ENCODE data around the gene NBEA.
A peak's percentile ranks its signal among the peaks of the same experiment; 100 is the strongest.

NBEA gene

GRCh38 chr13:35694031-35694430 is 752.0 kb downstream of the NBEA start:
- DNase-seq: no peak

- DNase-seq: no peak
Observed at GRCh38 chr13:35694549-35695447, 752.7 kb downstream of the NBEA start.

DNA sequence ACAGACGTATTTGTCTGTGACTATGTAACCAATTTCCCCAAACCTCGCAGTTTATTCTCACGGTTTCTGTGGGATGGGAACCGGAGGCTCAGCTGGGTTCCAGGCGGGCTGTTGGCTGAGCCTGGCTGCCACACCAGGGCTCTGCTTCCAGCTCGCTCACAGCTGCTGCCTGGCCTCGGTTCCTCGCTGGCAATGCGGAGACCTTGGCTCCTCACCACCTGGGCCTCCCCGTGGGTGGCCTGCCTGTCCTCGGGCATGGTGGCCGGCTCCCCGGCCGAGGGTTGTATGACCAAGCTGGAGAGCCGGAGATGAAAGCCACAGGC is 753.3 kb downstream of the NBEA start:
- DNase-seq: no peak

DNA sequence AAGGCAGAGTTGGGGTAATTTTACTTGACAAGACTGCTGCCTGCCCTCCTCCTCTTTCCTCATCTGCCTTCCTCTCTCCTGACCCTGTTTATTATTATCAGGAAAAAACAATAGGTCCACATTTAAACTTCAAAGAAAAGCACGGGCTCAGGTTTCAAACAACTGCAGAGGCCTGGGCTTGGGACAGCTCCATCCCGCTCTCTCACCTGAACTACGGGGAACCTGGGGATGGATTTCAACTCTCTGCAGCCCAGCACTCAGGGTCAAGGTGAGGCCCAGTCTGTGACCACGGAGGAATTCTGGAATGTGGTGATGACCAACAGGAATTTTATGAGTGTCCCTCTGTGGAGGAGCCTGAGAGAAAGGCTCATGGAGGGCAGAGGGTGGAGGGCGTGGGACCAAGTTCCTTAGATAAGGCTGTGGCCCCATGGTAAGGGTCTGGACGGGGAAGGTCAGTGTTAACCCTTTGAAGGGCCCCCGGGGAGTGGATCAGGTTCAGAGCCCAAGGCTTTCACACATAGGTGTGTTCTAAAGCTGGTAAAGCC is 755.2 kb downstream of the NBEA start:
- no peak for DNase-seq

DNA sequence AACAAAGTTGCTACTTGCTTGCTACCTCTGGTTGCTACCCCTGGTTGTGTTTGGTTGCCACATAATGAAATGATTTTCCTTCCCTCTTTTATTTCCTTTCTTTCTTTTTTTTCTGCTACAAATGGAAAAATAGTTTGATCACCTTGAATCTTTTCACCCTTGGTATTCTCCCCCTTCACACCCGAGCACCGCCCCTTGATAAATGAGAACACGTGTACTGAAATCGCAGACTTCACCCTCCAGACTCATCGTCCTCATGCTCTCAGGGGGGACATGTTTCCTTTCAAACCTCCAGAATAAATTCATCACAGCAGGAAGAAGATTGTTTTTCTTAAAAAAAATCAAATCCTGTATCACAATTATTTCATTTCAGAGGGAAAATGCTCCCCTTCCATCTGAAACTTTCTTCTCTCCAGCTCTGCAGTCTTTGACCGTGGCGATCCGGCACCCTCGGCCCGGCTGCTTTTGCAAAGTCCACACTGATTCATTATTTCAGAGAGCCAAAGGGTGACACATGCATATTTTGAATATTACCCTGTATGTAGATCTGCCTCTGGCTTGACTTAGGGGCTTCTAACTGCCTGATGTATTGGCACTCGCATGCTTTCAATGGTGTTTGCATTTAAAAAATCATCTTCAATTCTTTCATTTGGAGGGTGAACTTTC is 757.0 kb downstream of the NBEA start:
- DNase-seq: no peak

GRCh38 chr13:35699825-35700510 is 757.9 kb downstream of the NBEA start:
- no peak for DNase-seq

GRCh38 chr13:35700671-35701070 is 758.6 kb downstream of the NBEA start:
- DNase-seq: no peak

DNA sequence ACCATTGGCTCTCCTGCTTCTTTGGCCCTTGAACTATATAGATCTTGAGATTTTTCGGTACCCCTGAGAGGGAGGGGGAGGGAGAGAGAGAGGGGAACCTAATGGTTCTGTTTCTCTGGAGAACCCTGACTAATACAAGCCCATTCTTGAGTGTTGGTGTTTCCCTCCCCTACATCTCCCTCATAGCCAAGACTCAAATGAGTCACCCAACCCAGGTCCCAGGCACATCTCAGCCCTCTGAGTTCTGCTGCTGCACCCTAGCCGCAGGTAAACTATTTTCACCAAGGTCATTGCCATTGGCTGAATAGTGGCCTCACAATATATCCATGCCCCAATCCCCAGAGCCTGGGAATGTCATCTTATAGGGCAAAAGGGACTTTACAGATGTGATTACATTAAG is 760.2 kb downstream of the NBEA start:
- DNase-seq: no peak

GRCh38 chr13:35703061-35703460 is 761.0 kb downstream of the NBEA start:
- DNase-seq: no peak

- no peak for DNase-seq
Observed at GRCh38 chr13:35704331-35704730, 762.3 kb downstream of the NBEA start.

DNA sequence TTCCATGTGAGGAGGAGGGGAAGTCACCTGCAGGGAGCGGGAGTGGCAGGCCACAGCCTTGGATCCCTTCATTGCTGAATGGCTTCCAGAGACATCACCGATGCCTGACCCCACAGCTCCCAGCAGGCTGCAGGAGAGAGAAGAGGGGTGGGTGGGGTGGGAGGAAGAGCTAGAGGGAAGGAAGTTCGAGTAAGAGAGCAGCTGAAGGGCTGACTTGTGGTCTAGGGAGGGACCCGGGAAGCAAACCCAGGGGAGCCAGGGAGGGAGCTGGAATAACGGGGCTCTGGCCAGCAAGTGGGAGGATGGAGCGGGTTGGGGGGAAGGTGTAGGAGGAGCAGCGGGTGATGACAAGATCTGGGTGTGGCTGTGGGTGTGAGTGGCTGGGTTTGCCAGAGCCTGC is 764.2 kb downstream of the NBEA start:
- DNase-seq: no peak

DNA sequence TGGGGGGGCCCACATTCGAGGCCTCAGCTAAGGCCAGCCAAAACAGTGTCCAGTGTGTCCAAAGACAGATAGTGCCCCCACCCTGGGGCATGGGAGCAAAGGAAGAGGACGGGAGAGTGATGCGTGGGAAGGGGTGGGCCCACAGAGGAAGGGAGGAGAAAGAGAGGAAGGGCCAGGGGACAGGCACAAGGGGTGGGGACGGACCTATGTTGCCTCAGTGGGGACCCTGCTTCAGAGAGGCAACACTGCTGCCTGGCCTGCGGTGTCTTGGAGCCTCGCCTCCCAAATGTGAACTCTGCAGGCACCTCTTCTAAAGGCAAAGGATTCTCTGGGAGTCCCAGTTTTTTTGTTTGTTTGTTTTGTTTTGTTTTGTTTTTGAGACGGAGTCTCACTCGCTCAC is 764.7 kb downstream of the NBEA start:
- DNase-seq: no peak

- no peak for DNase-seq
Observed at GRCh38 chr13:35711909-35712308, 769.8 kb downstream of the NBEA start.

DNA sequence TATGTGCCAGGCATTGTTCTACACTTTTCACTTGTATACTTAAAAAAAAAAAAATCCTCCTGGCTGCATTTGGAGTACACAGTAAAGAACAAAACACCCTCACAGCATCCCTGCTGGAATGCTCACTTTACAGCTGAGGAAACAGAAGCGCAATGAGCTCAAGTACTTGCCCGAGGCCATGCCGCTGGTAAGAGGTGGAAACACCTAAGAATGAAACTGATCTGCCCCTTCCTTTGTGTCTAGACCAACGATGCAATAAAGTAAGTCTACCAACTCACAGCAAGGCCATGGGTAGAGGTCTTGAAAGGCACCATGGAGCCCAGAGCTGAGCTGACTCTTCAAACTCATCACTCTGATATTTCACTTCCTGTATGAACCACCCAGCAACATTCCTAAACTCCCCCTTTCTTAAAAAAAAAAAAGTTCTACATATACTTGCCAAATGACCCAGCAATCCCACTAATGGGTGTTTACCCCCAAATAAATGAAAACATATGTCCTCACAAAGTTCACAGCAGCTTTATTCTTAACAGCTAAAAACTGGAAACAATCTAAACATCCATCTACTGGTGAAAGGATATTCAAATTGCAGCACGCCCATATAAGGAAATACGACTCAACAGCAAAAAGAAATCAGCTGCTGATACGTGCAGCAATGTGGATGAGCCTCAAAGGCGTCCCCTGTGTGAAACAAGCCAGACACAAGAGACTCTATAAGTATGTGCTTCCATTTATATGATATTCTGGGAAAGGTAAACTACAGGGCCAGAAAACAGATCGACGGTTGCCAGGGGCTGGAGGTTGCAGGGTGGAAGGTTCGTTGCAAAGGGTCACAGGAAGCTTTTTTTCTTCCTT is 771.1 kb downstream of the NBEA start:
- no peak for DNase-seq

DNA sequence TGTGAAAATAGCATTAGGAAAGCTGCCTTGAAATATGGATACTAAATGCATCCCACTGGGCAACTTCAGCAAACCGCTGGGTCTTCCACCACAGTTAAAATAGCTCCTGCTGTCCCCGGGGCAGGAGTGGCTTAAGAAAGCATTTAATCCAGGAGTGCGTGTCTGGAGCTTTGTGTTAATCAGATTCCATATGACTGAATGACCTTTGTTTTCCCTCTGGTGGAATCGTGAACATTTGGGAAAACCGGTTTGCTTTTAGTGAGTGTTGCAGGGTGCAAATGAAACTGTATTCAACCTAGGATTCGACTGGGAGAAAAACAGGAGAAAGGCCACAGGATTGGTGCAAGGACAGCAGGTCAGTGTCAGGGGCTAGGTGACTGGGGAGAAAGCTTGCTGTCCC is 772.1 kb downstream of the NBEA start:
- DNase-seq: no peak

DNA sequence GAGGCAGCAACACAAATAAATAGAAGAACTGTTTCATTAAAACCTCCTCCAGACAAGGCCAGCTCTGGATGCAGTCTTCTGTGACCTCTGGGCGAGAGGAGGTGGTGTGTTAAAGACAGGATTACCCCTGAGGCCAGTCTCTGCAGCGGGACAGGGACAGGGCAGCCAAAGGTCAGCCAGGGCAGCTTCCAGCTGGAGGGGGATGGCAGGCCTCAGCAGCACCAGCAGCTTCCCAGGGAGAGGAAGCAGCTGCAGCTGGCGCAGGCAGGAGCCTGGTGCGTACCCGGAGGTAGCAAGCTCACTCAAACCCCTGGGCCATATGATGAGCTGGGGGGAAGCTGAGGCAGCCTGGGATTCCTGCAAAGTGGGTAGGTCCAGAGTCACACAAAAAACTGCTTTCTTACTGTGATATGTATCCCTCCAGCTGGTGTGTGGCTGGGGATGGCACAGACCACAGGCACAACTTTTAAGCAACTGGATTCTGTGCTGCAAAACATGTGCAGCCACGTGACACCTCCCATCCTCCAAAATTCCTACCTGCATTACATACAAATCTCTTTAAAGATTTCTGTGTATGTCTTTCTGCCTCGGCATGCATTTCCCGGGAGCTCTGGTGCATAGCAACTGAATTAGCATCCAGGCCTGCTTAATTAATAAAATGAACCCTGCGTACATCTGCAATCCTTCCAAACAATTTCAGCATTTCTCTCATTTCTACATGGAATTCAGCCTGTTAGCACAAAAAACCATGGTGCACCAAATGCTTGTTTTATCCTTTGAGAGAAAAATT is 772.7 kb downstream of the NBEA start:
- DNase-seq: no peak

- DNase-seq: no peak
Observed at GRCh38 chr13:35716186-35716585, 774.1 kb downstream of the NBEA start.

- DNase-seq: no peak
Observed at GRCh38 chr13:35716729-35717128, 774.7 kb downstream of the NBEA start.

DNA sequence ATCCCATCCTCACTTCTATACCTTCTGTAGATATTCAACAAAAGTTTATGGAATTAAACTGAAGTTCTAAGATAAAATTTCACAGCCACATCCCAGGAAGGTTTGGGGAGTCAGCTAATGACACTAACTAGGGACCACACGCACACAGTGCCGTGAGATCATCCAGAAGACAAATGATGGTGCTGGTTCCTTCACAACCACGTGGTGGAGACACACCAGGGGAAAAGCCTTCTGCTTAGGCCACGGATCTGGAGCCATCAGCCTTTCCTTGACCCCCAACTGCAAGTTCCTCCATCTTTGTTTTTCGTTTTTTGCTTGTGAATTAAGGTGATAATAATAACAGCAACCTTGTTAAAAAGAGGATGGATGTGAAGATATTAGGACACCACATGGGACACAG is 776.0 kb downstream of the NBEA start:
- no peak for DNase-seq

GRCh38 chr13:35720290-35720689 is 778.2 kb downstream of the NBEA start:
- no peak for DNase-seq

- DNase-seq: peak; percentile 12
Observed at GRCh38 chr13:35720690-35721554, 778.9 kb downstream of the NBEA start.
